Activated naive CD4-positive, alpha-beta T cell treated with anti-CD3 and anti-CD28 coated beads for 36 hours (primary cell): ENCODE measurements around the gene ST8SIA4. TPM values are rescaled to one million over a fixed set of nuclear protein-coding genes. Genes with fewer than 3 reads are reported as not detected.

Experiments
- CTCF ChIA-PET: fragments of 350-600 bp; sonication (Branson Sonifier 250); formaldehyde crosslinking; loops from one replicate; lab custom pipeline; 2021; ENCODE audit warnings: antibody characterized with exemption; lab: Charles Lee
- DNase-seq: peaks from one replicate; pipeline ENCODE4 v3.0.0-alpha.2; 2020
- H3K27ac Mint-ChIP-seq: one replicate; pipeline ENCODE4 v1.8.0; 2021; ENCODE audit warnings: mild to moderate bottlenecking, mixed read lengths
- H3K27me3 Mint-ChIP-seq: one replicate; pipeline ENCODE4 v1.8.0; 2021; ENCODE audit warnings: low read depth, mixed read lengths
- H3K36me3 Mint-ChIP-seq: one replicate; pipeline ENCODE4 v1.8.0; 2021; ENCODE audit warnings: low read depth, mixed read lengths
- H3K4me1 Mint-ChIP-seq: one replicate; pipeline ENCODE4 v1.8.0; 2021; ENCODE audit warnings: low read depth, mixed read lengths
- H3K4me3 Mint-ChIP-seq: one replicate; pipeline ENCODE4 v1.8.0; 2021; ENCODE audit warnings: mild to moderate bottlenecking, moderate library complexity, mixed read lengths
- H3K9me3 Mint-ChIP-seq: one replicate; pipeline ENCODE4 v1.8.0; 2021; ENCODE audit warnings: mixed read lengths
- intact Hi-C: fragments of 100-400 bp; cut with micrococcal nuclease; formaldehyde crosslinking; loops from one replicate; pipeline ENCODE4 v1.15.1; 2023
- microRNA-seq: library from miRNA; unstranded; fragments of <30 nt; microRNA quantifications from one replicate; pipeline ENCODE4 v1.2.0, GENCODE V29; 2022; ENCODE audit warnings: borderline microRNAs expressed, borderline replicate concordance
- total RNA-seq, 2 experiments: library from RNA; stranded (reverse); gene quantifications; one replicate each; pipeline ENCODE4 v1.2.3, GENCODE V29; 2021

Gene ST8SIA4
- total RNA-seq, 2 experiments from 2014 or later, result 11.2 to 16.2 TPM

- DNase-seq, result no peak
- Mint-ChIP-seq H3K4me1 (peaks cover 5% of the 10 kb centered on the region), H3K27me3 (no peaks in the 10 kb centered on the region), H3K4me3 (no peak overlapping the region), H3K36me3 (no peaks in the 10 kb centered on the region), H3K27ac (no peak overlapping the region), H3K9me3 (no peaks in the 10 kb centered on the region)
- CTCF ChIA-PET, result interaction anchor here (0.6 to 1.6 kb wide), 4 partner anchors 14 to 619 kb away, joined by 3 to 4 read pairs (median 3); no protein-coding TSS in a partner anchor
- intact Hi-C loops, result loop anchor here (10.0 kb wide), 1 partner anchor 623 kb away; no protein-coding TSS in a partner anchor
These were observed 131.1 kb downstream of the ST8SIA4 start for GRCh38 chr5:100772006-100772405.

GRCh38 chr5:100771181-100771580 is 131.9 kb downstream of the ST8SIA4 start:
- DNase-seq, result no peak
- H3K4me3 Mint-ChIP-seq, result no peak overlapping the region
- no peaks in the 10 kb centered on the region for H3K36me3 Mint-ChIP-seq
- H3K4me1 Mint-ChIP-seq, result no peaks in the 10 kb centered on the region
- no peaks in the 10 kb centered on the region for H3K27me3 Mint-ChIP-seq
- CTCF ChIA-PET, result no interaction called here
- intact Hi-C loops, result loop anchor here (10.0 kb wide), 1 partner anchor 624 kb away; no protein-coding TSS in a partner anchor
- H3K9me3 Mint-ChIP-seq, result no peaks in the 10 kb centered on the region
- no peak overlapping the region for H3K27ac Mint-ChIP-seq

DNA sequence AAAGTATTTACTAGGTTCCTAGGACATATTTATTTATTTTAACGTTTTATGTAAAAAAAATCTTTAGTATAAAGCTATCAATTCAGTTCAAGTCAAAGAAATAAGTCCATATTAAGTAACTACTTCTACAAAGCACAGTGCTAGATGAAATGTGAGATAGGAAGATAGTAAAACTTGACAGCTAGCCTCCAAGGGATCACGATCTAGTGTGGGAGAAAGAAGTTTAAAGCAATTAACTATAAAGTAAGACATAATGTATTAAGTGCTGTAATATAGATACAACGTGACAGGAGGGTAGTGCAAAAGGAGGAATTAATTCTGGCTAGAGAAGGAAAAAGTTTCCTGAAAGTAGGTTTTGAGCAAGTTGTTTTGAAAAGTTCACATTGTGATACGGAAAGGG is 134.9 kb downstream of the ST8SIA4 start:
- no peak overlapping the region for H3K27ac Mint-ChIP-seq
- CTCF ChIA-PET, result interaction anchor here (0.7 to 0.9 kb wide), 2 partner anchors 132 to 543 kb away, joined by 3 read pairs; no protein-coding TSS in a partner anchor
- no peak overlapping the region for H3K4me3 Mint-ChIP-seq
- no peak for DNase-seq
- no peaks in the 10 kb centered on the region for H3K27me3 Mint-ChIP-seq
- H3K9me3 Mint-ChIP-seq, result no peaks in the 10 kb centered on the region
- H3K4me1 Mint-ChIP-seq, result no peaks in the 10 kb centered on the region
- intact Hi-C loops, result no loop called here
- no peaks in the 10 kb centered on the region for H3K36me3 Mint-ChIP-seq

DNA sequence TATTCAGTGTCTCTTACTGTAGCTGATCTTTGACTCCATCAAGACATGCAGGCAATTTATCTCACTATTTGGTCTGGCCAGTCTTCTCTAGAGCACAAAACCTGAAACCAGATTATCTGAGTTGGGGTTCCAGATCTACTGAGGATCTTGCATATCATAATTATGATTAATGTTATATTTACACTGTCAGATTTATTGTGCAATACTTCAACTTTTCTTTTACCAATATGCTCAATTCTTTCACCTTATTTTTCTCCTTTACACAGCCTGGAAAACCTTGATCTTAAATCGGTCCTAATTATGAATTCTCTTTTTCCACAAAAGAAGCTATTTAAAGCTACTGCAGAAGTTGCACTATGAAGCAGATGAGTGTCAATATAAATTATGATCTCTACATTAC is 140.1 kb downstream of the ST8SIA4 start:
- DNase-seq, result no peak
- Mint-ChIP-seq H3K4me3 (no peak overlapping the region), H3K27me3 (no peaks in the 10 kb centered on the region), H3K4me1 (no peaks in the 10 kb centered on the region), H3K36me3 (no peaks in the 10 kb centered on the region), H3K27ac (no peak overlapping the region), H3K9me3 (no peaks in the 10 kb centered on the region)
- CTCF ChIA-PET, result interaction anchor here (0.9 kb wide), 1 partner anchor 11 kb away, joined by 3 read pairs; no protein-coding TSS in a partner anchor
- intact Hi-C loops, result no loop called here

DNA sequence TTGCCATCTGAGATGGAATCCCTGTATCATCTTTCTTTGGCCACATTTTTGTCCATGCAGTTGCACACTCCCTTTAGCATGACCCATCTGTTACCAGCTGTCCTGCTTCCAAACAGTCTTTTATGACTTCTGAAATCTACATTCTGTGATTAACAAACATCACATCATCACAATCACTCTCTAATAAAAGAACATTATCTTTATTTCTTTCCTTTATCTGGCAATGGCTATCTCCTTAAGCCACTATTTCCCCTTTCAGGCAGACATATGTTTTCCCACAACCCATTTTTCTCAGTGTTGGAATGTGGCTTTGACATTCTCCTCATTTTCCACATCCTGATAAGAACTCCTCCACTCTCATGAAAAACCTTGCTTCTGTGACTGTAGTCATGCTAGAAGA is 141.0 kb downstream of the ST8SIA4 start:
- no peaks in the 10 kb centered on the region for H3K36me3 Mint-ChIP-seq
- H3K27me3 Mint-ChIP-seq, result no peaks in the 10 kb centered on the region
- CTCF ChIA-PET, result no interaction called here
- no peaks in the 10 kb centered on the region for H3K4me1 Mint-ChIP-seq
- no peak overlapping the region for H3K27ac Mint-ChIP-seq
- intact Hi-C loops, result no loop called here
- H3K9me3 Mint-ChIP-seq, result no peaks in the 10 kb centered on the region
- no peak for DNase-seq
- H3K4me3 Mint-ChIP-seq, result no peak overlapping the region

DNA sequence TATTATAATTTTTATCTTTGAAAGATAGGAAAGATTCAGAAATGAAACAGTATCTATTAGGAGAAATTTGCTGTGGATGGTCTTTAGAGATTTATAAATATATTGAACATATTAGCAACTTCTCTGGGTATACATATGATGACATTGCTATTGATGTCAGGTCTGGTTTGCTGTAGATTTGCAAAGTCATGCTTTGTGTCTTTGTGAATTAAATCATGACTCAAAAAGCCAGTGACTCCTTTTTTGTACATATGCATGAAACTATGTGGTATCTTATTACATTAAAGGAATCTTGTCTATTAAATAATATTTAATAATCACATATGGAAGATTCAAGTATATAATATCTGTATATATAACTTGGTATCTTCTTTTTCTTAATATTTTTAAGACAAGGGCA is 141.9 kb downstream of the ST8SIA4 start:
- H3K9me3 Mint-ChIP-seq, result no peaks in the 10 kb centered on the region
- no peak overlapping the region for H3K4me3 Mint-ChIP-seq
- intact Hi-C loops, result no loop called here
- H3K4me1 Mint-ChIP-seq, result no peaks in the 10 kb centered on the region
- no peaks in the 10 kb centered on the region for H3K27me3 Mint-ChIP-seq
- H3K27ac Mint-ChIP-seq, result no peak overlapping the region
- no peak for DNase-seq
- H3K36me3 Mint-ChIP-seq, result no peaks in the 10 kb centered on the region
- CTCF ChIA-PET, result no interaction called here

DNA sequence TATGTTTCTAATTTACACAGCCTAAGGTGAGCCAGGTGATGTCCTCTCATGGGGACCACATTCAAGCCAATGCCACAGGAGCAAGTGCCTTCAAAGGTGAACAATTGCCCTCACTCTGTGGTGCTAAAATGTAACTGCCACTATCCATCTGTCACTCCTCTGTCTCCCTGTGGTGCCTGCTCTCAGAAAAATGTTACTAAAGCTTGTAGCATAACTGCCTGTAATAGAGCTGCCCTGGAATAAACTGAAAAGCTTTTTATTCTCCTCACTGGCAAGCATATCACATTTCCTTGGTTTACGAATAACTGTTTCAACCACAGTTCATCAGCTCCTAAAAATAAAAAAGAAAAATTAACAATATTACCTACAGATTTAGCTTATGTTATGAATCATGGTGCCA is 142.4 kb downstream of the ST8SIA4 start:
- no peak for DNase-seq
- H3K4me1 Mint-ChIP-seq, result no peaks in the 10 kb centered on the region
- H3K4me3 Mint-ChIP-seq, result no peak overlapping the region
- H3K9me3 Mint-ChIP-seq, result no peaks in the 10 kb centered on the region
- no peaks in the 10 kb centered on the region for H3K36me3 Mint-ChIP-seq
- no peak overlapping the region for H3K27ac Mint-ChIP-seq
- intact Hi-C loops, result no loop called here
- CTCF ChIA-PET, result interaction anchor here (0.6 kb wide), 1 partner anchor 1013 kb away, joined by 3 read pairs; no protein-coding TSS in a partner anchor
- H3K27me3 Mint-ChIP-seq, result no peaks in the 10 kb centered on the region

- DNase-seq, result no peak
- intact Hi-C loops, result no loop called here
- CTCF ChIA-PET, result interaction anchor here (0.6 kb wide), 1 partner anchor 1878 kb away, joined by 3 read pairs; no protein-coding TSS in a partner anchor
- Mint-ChIP-seq H3K27me3 (no peaks in the 10 kb centered on the region), H3K36me3 (no peaks in the 10 kb centered on the region), H3K9me3 (no peaks in the 10 kb centered on the region), H3K4me3 (no peak overlapping the region), H3K27ac (no peak overlapping the region), H3K4me1 (no peaks in the 10 kb centered on the region)
These were observed 144.3 kb downstream of the ST8SIA4 start for GRCh38 chr5:100758780-100759179.

DNA sequence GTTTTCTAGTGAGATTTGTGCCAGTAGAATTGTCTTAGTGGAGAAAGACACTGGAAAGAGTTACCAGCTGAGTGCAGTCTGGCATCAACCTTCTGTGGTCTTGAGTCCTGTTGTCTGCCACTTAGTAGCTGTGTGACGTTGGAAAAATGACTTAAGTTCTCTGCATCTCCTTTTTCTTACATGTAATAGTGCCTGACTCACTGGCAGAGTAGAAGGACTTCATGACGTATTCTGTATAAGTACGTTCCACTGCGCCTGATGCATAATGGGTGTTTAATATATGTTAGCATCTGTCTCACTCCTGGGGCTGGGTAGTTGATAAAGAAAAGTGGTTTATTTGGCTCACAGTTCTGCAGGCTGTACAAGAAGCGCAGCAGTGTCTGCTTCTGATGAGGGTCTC is 144.8 kb downstream of the ST8SIA4 start:
- Mint-ChIP-seq H3K27me3 (no peaks in the 10 kb centered on the region), H3K4me1 (no peaks in the 10 kb centered on the region), H3K27ac (no peak overlapping the region), H3K36me3 (no peaks in the 10 kb centered on the region), H3K4me3 (no peak overlapping the region), H3K9me3 (no peaks in the 10 kb centered on the region)
- intact Hi-C loops, result no loop called here
- DNase-seq, result no peak
- CTCF ChIA-PET, result interaction anchor here (1.2 kb wide), 1 partner anchor 14 kb away, joined by 3 read pairs; no protein-coding TSS in a partner anchor

GRCh38 chr5:100757618-100758017 is 145.5 kb downstream of the ST8SIA4 start:
- H3K36me3 Mint-ChIP-seq, result no peaks in the 10 kb centered on the region
- no peak overlapping the region for H3K4me3 Mint-ChIP-seq
- intact Hi-C loops, result no loop called here
- no peaks in the 10 kb centered on the region for H3K4me1 Mint-ChIP-seq
- no peak overlapping the region for H3K27ac Mint-ChIP-seq
- no peak for DNase-seq
- no peaks in the 10 kb centered on the region for H3K27me3 Mint-ChIP-seq
- no peaks in the 10 kb centered on the region for H3K9me3 Mint-ChIP-seq
- CTCF ChIA-PET, result interaction anchor here (1.2 kb wide), 1 partner anchor 15 kb away, joined by 3 read pairs; no protein-coding TSS in a partner anchor

Small RNA genes within 50 kb of the gene (microRNA-seq; reads per million reads assigned to microRNA genes)
- gene MIR548P, result not detected
